NCI-H2196 (cell line): ENCODE measurements around the gene BRD7.

Experiments
- DNase-seq: peaks from one replicate; lab custom pipeline; 2025; ENCODE audit not compliant: unreplicated experiment; lab: John Stamatoyannopoulos, UW

Gene BRD7

DNA sequence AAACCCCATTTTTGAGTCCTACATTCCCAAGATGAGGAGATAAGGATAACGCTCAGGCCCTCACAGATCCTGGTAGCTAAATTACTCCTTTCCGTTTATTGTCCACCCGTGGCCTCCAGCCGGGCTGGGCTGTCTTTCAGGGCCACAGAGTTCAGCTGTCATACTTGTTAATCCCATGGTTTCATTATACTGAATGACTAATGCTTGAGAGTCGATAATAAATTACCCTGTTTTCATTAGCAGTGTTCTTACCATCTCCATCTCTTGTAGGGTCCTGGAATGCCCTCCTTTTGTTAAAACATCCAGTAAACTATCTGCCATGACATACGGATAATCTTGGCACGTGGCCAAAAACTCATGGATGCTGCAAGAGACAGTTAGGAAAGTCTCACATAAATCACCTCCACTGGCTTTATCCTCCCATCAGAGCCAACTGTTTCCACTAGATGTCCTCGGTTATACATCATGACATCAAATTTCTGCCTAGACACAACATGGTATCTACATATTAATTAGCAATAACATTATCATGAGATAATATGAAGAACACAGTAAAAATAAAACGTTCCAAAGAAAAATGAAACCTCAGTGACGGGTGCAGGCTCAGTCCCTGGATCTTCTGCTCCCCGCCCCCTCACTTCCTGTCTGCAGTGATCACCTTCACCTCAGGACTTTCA, 45.3 kb downstream of the BRD7 start:
- DNase-seq: peak; percentile 22

DNA sequence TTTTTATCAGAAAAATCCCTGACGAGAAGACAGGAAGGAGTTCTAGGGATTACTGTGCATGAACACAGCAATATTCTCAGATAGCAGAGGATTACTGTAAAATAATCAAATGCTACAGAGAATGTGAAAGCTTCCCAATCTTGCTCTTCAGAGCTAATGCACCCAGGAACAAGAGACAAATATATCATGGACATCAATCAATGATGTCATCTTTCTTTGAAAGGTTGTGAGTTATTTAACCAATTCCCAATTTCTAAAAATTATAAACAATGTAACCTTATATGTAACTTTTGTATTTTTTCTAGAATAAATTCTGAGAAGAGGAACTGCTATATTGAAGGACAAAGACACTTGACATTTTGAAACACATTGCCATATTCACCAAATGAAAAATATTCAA, 46.5 kb downstream of the BRD7 start:
- DNase-seq: no peak

DNA sequence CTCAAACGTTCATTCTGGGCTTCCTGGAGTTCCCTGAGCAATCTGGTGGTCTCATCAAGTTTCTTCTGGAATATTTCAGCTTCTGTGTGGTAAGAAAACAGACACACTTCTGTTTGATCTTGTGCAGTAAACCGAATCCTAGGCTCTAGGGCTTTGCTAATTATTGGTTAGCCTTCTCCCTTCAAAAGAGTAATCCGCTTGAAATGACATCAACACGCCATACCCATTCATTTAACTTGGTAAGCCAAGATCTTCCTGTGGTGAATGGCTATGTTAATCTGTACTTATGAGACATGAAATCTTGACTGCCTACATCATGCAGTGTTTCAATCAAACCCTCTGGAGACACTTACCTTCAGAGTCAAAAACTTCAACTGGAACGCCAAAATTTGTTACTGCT, 48.5 kb downstream of the BRD7 start:
- DNase-seq: no peak

DNA sequence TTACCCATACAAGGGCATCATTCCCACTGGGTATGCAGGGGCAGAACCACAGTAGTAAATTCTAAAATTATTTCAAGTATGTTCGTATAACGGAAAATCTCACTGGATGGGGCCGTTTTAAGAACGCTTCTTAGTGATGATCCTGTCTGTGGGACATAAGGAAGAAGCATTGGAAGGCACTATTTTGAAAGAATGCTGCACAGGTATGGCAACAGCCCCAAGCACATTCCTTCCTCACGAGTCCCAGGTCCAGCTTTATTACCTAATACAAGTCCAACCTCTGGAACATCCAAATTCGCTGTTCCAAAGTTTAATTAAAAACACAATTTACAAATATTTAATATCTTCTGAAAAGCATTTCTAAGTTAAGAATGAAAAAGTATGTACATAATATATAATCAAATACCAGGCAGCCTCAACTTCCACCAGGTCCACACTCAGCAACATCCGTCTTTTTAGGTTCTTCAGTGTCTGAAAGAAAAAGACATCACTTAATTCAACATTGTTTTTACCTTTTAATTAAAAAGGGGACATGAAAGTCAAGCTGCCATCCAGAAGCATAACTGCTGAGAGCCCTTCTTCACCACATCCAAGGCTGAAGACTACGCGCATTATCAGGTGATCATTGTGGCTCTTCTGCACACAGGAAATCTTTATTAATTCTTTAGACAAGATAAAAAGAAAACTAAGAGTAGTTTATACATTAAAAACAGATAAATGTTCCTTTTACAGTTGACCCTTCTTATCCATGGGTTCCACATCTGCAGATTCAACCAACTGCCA, 49.8 kb downstream of the BRD7 start:
- DNase-seq: no peak

DNA sequence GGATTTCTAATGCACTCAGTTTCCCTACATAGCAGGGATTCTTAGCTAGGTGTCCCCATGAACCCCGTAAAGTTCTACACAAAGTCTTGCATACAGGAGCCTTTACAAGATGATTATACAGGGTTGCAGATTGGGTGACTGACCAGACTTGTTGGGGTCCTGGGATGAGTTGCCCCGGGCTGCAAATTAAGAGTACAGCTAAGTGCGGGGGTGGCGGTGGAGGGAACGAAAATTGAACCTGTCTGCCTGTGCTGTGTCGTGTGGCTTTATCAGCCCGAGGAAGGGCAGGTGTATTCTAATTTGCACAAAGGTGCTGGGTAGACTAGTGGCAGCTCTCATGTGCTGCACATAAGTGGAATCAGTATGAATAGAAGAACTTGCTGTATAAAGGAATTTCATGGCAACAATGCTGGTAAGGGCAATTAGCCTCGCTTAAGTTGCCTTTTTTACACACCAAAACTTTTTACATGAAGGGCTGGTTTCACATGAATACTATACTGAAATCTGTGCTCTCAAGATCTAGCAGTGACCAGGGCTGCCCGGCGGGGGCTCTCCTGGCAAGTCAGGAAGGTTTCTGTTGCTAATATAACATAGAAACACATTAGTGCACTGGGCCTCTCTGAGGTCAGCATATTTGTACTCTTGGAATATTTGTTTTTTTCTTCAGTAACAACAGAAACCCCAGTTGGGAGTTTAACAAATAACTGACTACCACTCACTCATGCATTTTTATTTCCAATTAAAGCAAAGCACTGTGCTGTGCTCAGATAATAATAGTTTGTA, 51.7 kb downstream of the BRD7 start:
- no peak for DNase-seq

DNA sequence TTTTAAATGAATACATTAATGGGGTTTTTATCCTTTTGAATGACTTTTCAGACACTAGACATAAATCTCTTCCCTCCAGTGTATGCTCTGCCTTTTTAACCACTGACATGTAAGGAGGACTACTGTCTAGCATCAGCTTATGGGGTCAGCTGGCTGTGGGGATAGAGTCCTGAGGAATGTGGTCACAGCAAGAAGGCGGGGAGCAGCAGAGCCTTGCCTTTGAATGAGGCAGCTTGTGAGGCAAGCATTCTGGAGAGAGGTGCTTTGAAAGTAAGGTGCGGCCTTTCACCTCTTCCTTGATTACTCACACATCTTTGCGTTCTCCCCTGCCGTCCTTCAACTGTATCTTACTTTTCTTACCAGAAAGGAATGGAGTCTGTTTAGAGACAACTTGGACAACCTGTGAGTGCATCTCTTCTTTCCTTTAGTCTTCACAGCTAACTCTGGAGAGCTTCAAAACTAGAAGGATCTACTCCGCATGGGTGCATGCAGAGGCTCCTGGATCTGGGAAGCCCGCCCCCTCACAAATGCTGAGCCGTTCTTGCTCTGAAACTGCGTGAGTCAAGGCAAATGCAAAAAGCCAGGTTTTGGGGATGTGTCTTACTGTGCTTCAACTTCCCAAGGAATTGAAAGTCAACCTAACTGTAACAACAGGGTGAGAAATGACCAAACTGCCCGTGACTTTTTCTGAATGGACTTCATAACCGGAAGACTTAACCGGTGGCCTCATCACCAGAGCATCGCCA, 52.5 kb downstream of the BRD7 start:
- DNase-seq: no peak

DNA sequence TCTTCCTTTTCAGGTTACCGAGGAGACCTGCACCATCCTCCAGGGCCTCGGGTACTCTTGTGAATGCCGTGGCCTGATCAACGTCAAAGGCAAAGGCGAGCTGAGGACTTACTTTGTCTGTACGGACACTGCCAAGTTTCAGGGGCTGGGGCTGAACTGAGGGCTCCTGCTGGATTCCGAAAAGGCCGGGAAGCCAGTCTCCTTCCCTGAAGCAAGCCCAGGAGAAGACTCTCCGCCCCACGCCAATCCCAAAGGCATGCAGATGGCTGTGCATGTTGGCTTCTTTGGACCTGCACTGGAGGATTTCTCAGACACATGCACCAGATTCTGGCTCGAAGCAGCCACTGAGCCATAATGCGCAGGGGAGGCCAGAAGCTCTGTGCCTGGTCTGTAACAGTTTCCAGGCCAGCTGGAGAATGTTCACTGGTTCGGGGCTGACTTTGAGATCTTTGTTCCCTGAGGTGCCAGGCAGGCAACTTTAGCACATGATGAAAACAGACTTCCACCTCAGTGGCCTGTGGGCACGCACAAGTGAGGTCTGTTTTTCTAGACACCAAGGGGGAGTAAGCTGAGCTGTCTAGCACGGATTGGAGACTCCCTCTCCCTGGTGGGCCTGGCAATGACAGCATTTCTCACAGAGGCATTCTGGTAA, 53.3 kb downstream of the BRD7 start:
- DNase-seq: no peak

DNA sequence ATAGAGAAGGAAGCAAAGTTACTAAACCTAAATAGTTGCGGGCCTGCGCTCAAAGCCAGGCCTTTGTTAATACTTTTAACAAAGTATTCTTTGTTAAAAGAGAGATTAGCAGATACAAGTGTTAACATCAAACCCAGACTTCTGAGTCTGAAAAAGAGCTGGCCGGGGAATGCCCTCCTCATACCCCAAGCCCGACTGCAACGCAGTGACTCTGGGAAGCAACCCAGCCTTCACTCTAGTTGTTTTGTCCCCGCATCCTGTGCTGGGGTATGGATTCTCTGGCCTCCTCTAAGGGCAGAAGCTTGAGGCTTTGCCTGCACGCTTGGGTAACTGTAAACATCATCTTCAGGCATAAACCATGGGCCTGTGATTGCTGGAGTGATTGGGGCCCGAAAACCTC, 54.1 kb downstream of the BRD7 start:
- no peak for DNase-seq

DNA sequence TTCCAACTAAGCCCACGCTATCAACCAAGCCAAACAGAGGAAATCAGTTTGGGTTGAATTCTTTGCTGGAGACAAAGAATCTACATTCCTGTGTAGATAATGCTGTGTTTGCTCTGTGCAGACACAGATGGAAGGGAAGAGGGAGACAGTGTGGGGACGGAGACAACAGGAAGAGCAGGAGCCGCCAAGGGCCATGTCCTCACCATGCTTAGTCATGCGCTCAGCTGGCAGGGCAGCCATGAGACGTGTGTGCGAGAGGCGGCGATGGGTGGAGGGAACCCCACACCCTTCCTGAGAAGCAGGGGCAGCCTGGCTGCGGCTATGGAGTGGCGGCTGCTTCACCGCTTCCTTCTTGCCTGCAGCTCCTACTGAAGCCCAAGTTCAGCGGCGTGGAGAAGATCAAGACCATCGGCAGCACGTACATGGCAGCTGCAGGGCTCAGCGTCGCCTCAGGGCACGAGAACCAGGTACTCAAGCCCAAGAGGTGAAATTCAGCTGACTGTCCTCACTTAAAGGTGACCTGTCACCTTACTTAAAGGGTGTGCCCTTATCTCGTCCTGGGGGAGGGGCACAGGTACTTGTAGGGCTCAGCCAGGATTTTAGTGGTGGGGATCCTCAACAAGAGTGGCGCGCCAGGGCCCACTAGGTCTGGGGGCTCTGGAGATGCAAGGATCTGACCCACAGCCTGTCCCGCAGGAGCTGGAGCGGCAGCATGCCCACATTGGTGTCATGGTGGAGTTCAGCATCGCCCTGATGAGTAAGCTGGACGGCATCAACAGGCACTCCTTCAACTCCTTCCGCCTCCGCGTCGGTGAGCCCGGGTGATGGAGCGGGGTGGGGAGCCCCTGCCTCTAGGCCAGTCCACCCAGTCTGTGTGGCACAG, 55.0 kb downstream of the BRD7 start:
- no peak for DNase-seq

DNA sequence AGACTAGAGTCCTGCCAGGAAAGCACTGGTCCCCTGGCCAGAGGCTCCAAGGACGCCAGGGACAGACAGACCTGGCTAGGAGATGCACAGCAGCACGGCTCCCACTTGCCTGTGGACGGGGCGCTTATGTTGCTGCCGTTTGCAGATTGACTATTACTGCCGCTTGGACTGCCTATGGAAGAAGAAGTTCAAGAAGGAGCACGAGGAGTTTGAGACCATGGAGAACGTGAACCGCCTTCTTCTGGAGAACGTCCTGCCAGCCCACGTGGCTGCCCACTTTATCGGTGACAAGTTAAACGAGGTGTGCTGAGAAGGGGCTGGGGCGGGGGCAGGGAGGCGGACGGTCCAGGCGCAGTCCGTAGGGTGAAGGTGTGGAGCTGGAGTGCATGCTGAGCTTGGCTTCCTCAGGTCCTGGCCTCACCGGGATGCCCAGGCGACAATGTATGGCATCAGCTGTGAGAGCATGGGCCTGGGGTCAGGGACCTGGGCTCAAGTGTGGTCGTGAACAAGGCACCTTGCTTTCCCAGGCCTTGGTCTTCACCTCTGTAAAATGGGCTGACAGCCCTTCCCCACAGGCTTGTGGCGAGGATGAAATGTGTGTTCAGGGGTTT, 56.8 kb downstream of the BRD7 start:
- DNase-seq: no peak

DNA sequence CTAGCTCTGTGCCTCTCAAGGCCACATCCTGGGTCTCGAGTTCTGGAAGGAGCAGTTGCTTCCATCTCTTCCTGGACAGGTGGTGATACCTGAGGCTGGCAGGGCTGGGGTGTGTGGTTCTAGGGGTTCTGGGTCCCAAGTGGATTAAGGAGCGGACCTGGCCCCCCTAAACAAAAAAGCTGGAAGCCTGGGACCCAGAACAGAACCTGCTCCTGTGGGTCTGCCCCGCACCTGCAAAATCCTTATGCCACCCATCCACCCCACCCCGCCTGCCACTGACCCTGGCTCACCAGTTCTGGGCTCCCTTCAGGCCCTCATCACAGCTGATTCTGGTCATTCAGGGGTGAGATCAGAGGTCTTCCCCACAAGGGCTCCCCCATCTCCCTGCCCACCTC, 57.7 kb downstream of the BRD7 start:
- no peak for DNase-seq

DNA sequence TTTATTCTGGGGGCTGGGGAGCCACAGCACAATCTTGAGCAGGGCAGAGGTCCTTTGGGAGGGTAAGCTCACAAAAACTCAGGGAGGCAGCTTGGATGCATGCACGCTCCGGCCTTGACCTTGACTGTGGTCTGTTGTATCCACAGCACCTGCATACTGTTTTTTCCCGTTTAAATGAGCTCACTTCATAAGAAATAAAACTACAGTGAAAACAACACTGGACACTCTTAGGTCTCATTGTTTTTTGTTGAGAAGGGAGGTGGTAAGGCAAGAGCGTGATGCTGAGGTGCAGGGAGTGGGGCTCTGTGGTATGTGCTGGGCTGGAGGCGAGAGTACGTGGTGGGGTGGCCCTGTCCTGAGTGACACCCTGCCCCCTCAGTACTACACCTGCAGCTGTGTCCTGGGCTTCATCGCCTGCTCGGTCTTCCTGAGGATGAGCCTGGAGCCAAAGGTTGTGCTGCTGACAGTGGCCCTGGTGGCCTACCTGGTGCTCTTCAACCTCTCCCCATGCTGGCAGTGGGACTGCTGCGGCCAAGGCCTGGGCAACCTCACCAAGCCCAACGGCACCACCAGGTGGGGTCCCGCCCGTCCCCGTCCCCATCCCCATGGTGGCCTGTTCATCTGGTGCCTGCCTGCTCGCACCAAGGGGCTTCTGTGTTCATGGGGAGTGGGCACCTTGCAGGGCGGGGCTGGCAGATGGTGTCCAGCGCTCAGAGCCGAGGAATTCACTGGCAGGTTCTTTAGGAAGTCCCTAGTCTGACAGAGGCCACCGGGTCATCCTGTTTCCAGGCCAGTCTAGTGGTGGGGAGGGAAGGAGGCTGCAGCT, 58.3 kb downstream of the BRD7 start:
- no peak for DNase-seq

DNA sequence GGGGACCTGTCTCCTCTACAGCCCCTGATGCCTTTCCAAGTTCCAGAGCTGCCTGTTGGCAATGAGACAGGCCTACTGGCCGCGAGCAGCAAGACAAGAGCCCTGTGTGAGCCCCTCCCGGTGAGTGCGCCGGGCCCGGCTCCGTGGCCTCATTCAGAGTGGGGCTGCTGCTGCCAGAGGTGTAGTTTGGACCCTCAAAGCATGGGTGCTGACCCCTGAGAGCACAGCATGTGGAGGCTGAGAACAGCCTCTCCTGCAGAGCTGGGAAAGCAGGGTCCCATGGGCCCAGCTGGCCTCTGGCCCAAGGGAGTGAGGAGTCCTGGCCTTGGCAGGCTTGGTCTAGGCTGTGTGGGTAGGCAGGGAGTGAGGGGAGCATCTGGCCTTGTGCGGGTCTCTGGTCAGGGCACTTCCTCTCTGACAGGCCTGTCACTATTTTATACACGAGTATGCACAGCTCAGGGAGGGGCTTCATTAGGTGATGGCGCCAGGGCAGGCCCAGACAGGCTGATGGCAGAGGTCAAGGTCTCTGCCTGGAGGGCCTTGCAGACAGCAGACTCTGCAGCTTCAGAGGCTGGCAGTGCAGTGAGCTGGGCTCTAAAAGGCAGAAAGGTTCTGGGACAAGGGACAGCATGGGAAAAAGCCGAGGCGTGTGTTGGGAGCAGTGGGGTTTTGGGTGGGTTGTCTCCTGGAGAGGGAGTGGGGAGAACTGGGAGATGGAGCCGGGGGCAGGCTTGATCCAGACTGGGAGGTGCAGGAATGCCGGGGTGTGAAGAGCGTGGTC, 59.1 kb downstream of the BRD7 start:
- DNase-seq: no peak

DNA sequence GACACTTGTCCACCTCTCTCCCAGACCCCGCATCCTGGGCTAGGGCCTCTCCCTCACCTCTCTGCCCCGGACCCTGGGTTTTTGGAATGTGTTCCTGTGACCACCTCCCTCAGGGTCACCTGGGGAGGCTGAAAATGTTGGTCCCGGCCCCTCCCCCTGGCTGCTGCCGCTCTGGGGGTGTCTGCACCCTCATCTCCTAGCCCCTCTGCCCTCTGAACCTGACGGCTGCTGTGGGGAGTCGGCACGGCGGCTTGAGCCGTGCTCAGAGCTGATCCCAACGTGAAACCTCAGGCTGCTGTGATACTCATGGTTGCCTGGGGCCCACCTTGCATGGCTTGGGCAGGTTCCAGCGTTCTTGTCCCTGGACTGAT, 59.6 kb downstream of the BRD7 start:
- DNase-seq: no peak

DNA sequence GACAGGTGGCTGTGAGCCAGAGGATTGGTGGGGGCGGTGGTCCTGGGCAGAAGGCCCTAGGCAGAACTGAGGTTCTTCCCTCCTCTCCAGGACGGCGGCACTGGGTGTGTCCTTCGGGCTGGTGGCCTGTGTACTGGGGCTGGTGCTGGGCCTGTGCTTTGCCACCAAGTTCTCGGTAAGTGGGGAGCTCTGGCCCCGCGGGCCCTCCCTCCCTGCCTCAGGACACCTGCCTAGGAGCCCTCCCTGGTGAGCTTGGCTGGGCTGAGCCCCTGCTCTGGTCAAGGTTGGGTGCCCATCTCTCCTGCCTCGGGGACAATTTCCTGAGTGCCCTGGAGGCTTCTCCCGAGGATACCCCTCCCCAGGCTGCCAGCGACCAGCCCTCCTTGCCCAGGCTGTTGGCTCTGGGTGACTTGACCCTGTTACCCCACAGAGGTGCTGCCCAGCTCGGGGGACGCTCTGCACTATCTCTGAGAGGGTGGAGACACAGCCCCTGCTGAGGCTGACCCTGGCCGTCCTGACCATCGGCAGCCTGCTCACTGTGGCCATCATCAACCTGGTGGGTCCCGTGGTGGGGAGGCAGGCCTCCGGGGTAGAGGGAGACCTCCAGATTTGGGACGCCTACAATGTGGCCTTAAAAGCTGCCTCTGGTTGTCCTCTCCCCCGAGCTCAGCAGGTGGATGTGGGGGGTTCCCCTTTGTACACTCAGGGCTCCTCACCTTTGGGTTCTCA, 60.4 kb downstream of the BRD7 start:
- DNase-seq: no peak

DNA sequence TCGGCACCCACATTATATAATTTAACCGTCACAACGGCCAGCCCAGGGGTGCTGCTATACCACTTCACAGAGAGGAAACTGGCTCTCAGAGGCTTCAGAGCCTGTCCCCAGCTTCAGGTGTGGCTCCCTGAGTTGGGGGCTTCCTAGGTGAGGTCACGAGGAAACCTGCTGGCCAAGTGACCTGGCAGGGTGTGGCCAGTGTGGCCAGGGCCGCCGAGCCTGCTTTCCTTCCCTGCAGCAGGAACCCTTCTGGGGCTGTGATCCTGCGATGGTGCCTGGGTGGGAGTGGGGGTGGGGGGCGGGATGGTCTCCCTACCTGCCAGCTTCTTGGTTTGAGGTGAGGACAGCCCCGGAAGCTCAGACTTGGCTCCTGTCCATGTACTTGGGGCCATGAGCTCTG, 62.5 kb downstream of the BRD7 start:
- no peak for DNase-seq

DNA sequence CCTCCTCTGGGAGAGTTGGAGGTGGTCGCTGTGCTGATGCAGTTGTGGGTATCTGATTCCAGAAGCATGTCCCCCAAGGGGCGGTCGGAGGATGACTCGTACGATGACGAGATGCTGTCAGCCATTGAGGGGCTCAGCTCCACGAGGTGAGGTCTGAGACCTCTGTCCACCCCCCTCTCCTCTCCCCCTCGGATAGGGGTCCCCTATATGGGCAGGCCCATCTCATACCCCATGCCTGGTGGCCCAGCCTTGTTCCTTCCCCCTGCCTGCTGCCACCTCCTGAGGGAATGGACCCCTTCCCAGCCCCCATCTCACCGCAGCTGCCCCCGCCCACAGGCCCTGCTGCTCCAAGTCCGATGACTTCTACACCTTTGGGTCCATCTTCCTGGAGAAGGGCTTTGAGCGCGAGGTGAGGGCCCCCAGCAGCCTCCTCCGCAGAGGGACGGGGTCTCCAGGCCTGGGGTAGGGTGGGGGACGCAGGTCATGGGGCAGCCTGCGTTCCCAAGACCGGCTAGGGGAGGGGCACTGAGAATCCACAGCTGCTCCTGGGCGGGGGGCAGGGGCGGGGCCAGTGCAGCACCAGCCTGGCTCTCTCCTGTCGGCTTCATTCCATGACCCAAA, 63.2 kb downstream of the BRD7 start:
- no peak for DNase-seq
